ENCODE data around the gene NEK5.

Gene NEK5

GRCh38 chr13:51996641-51997040 lies 132.2 kb downstream of the NEK5 start:
- no peak overlapping the region for H3K4me3 ChIP-seq (ENCODE audit: low read depth in 1 of 2, low read length in 2 of 2)
- H3K27ac ChIP-seq (ENCODE audit: low read depth, low read length) = no peak overlapping the region
- peaks cover 0 to 3% of the 10 kb centered on the region in 2 donors for H3K27me3 ChIP-seq (ENCODE audit: control insufficient read depth in 1 of 2, insufficient read depth in 2 of 2, low read length in 2 of 2)
- H3K9ac ChIP-seq (ENCODE audit: low read depth in 1 of 2, low read length in 2 of 2) = peak overlapping the region in 1 of 2 donors; percentile 4
- H3K36me3 ChIP-seq (ENCODE audit: control insufficient read depth in 1 of 2, insufficient read depth in 2 of 2, low read length in 2 of 2) = no peaks in the 10 kb centered on the region
- H3K4me1 ChIP-seq (ENCODE audit: control insufficient read depth in 1 of 2, insufficient read depth in 2 of 2, low read length in 2 of 2) = peaks cover 45 to 51% of the 10 kb centered on the region in 2 donors
- H3K9me3 ChIP-seq (ENCODE audit: control insufficient read depth in 1 of 2, low read length in 2 of 2) = no peaks in the 10 kb centered on the region

- Histone ChIP-seq H3K36me3 (ENCODE audit: control insufficient read depth in 1 of 2, insufficient read depth in 2 of 2, low read length in 2 of 2) (no peaks in the 10 kb centered on the region), H3K27ac (ENCODE audit: low read depth, low read length) (no peak overlapping the region), H3K4me3 (ENCODE audit: low read depth in 1 of 2, low read length in 2 of 2) (peak overlapping the region; percentile 16 to 23), H3K9ac (ENCODE audit: low read depth in 1 of 2, low read length in 2 of 2) (peak overlapping the region; percentile 30 to 49), H3K4me1 (ENCODE audit: control insufficient read depth in 1 of 2, insufficient read depth in 2 of 2, low read length in 2 of 2) (peaks cover 45 to 51% of the 10 kb centered on the region in 2 donors), H3K27me3 (ENCODE audit: control insufficient read depth in 1 of 2, insufficient read depth in 2 of 2, low read length in 2 of 2) (peaks cover 0 to 3% of the 10 kb centered on the region in 2 donors), H3K9me3 (ENCODE audit: control insufficient read depth in 1 of 2, low read length in 2 of 2) (no peaks in the 10 kb centered on the region)
Measured at GRCh38 chr13:51995677-51996551, 133.0 kb downstream of the NEK5 start.

DNA sequence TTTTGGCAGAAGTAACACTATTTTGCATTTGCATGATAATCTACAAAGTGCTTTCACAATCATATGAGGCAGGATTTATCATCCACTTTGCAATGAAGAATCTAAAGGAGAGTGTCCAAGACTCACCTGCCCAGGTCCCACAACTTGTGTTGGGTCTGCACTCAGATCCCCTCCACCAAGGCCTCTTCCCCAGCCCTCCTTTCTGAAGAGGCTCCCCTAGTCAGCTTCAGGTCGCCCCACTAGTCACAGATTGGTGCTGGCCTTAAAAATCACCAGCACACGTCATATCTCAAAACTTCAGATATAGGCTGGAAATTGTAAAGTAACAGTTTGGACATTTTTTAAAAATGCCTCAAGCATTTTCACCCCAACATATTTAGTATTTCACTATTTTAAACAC lies 135.2 kb downstream of the NEK5 start:
- no peaks in the 10 kb centered on the region for H3K9me3 ChIP-seq (ENCODE audit: control insufficient read depth in 1 of 2, low read length in 2 of 2)
- no peak overlapping the region for H3K4me3 ChIP-seq (ENCODE audit: low read depth in 1 of 2, low read length in 2 of 2)
- H3K27me3 ChIP-seq (ENCODE audit: control insufficient read depth in 1 of 2, insufficient read depth in 2 of 2, low read length in 2 of 2) = peaks cover 0 to 3% of the 10 kb centered on the region in 2 donors
- no peak overlapping the region for H3K9ac ChIP-seq (ENCODE audit: low read depth in 1 of 2, low read length in 2 of 2)
- no peaks in the 10 kb centered on the region for H3K36me3 ChIP-seq (ENCODE audit: control insufficient read depth in 1 of 2, insufficient read depth in 2 of 2, low read length in 2 of 2)
- H3K27ac ChIP-seq (ENCODE audit: low read depth, low read length) = no peak overlapping the region
- H3K4me1 ChIP-seq (ENCODE audit: control insufficient read depth in 1 of 2, insufficient read depth in 2 of 2, low read length in 2 of 2) = peaks cover 25 to 33% of the 10 kb centered on the region in 2 donors

DNA sequence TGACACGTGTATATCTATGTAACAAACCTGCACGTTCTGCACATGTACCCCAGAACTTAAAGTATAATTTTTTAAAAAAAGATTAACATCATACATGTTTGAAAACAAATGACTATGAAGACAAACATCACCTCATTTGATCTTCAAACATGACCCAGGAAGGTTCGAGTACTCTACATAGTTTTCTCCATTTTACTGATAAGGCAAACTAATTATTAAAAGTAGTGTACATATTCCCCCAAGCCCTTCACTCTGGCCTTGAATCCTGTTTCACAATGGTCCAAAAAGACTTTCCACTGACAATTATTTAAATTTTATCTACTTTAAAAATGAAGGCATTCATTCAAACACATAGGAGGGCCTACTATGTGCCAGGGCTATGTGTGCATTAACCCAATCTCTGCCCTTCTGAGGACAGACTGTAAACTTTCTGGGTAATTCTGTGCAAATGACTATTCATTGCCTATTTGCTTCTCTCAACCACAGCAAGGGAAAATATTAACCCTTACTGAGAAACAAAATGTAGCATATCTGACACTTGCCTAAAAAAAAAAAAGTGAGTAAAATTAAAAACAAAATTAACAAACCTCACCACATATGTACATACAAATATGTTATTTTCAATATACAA lies 139.8 kb downstream of the NEK5 start:
- Histone ChIP-seq H3K9ac (ENCODE audit: low read depth in 1 of 2, low read length in 2 of 2) (no peak overlapping the region), H3K4me3 (ENCODE audit: low read depth in 1 of 2, low read length in 2 of 2) (no peak overlapping the region), H3K9me3 (ENCODE audit: control insufficient read depth in 1 of 2, low read length in 2 of 2) (no peaks in the 10 kb centered on the region), H3K27ac (ENCODE audit: low read depth, low read length) (no peak overlapping the region), H3K27me3 (ENCODE audit: control insufficient read depth in 1 of 2, insufficient read depth in 2 of 2, low read length in 2 of 2) (no peaks in the 10 kb centered on the region), H3K4me1 (ENCODE audit: control insufficient read depth in 1 of 2, insufficient read depth in 2 of 2, low read length in 2 of 2) (no peaks in the 10 kb centered on the region), H3K36me3 (ENCODE audit: control insufficient read depth in 1 of 2, insufficient read depth in 2 of 2, low read length in 2 of 2) (no peaks in the 10 kb centered on the region)
